Gastroesophageal sphincter (tissue), 4 donors: ENCODE results near the gene METTL15. TPM values are rescaled to one million over a fixed set of nuclear protein-coding genes. Genes with fewer than 3 reads are reported as not detected.
"Not testable (repeated sequence)": the region's sequence is repeated elsewhere in the genome, so short reads cannot be mapped to it uniquely, and the experiment has no call there.

Experiments used
- ATAC-seq: fragments of 150-250 bp; one replicate; pipeline ENCODE4 v1.9.1; 2016; ENCODE audit warnings: mild to moderate bottlenecking, moderate library complexity
- H3K27ac ChIP-seq, 4 donors: fragments of 200-600 bp; sonication (generic) in 3 of 4; 1 replicate in 3 of 4; 2 replicates in 1 of 4; pipeline ENCODE4 v1.5.1; 2016 to 2019
- H3K27me3 ChIP-seq: fragments of 200-600 bp; sonication (generic); one replicate; pipeline ENCODE4 v1.5.1; 2019
- H3K36me3 ChIP-seq, 2 donors: fragments of 200-600 bp; sonication (generic); one replicate each; pipeline ENCODE4 v1.5.1; 2019; ENCODE audit warnings: control low read depth in 1 of 2
- H3K4me1 ChIP-seq, 3 donors: fragments of 200-600 bp; sonication (generic); 1 replicate in 2 of 3; 2 replicates in 1 of 3; pipeline ENCODE4 v1.5.1; 2016 to 2019; ENCODE audit warnings: control low read depth in 2 of 3
- H3K4me3 ChIP-seq, 2 donors: fragments of 200-600 bp; sonication (generic); one replicate each; pipeline ENCODE4 v1.5.1; 2019; ENCODE audit warnings: mild to moderate bottlenecking in 1 of 2, moderate library complexity in 1 of 2
- H3K9me3 ChIP-seq, 3 donors: fragments of 200-600 bp; sonication (generic); one replicate each; pipeline ENCODE4 v1.5.1; 2017 to 2019; ENCODE audit warnings: control low read depth in 2 of 3
- CTCF ChIP-seq, 4 experiments: fragments of 200-600 bp in 2 of 4; fragments of 450-650 bp in 2 of 4; sonication (generic) in 1 of 4; IDR thresholded peaks; one replicate each; pipeline ENCODE4 v1.5.1; 2017 to 2019; ENCODE audit warnings: antibody characterized with exemption in 4 of 4, mild to moderate bottlenecking in 2 of 4, moderate library complexity in 2 of 4
- EP300 ChIP-seq: sonication (generic); formaldehyde crosslinking; IDR thresholded peaks from one replicate; pipeline ENCODE4 v1.6.1; 2017; ENCODE audit warnings: antibody characterized with exemption, mild to moderate bottlenecking
- POLR2A ChIP-seq, 2 donors: fragments of 450-650 bp; IDR thresholded peaks; one replicate each; pipeline ENCODE4 v1.6.1; 2017; ENCODE audit warnings: antibody characterized with exemption in 2 of 2, mild to moderate bottlenecking in 2 of 2, moderate library complexity in 1 of 2
- POLR2AphosphoS5 ChIP-seq: sonication (generic); formaldehyde crosslinking; IDR thresholded peaks from one replicate; pipeline ENCODE4 v1.6.1; 2017; ENCODE audit warnings: antibody characterized with exemption
- WGBS, 2 donors: methylation state at CpG; one replicate each; pipeline ENCODE4 v1.1.5; 2018; ENCODE audit warnings: low coverage in 1 of 2; 5-methylcytosine and 5-hydroxymethylcytosine counted together
- total RNA-seq, 4 donors: library from RNA; depleted of rRNA; stranded (reverse); fragments of >200 nt; gene quantifications; one replicate each; pipeline ENCODE4 v1.1.0, GENCODE V29; 2016

The METTL15 gene
- total RNA-seq, 4 donors from 2014 or later: 7.8 to 20.5 (median 8.2) TPM

GRCh38 chr11:28318871-28319270 is 210.7 kb downstream of the METTL15 start:
- TF ChIP-seq POLR2A (IDR thresholded peaks at IDR 0.05) (no peak), EP300 (no peak), POLR2AphosphoS5 (no peak), CTCF (IDR thresholded peaks at IDR 0.05) (no peak)
- WGBS, 2 donors: 67 to 80% methylated on average over 3 of the region's 3 CpGs
- H3K27ac ChIP-seq: no peak overlapping the region
- ATAC-seq: no peak
- H3K4me1 ChIP-seq: no peaks in the 10 kb centered on the region
- peaks cover 0 to 35% of the 10 kb centered on the region in 2 donors for H3K36me3 ChIP-seq
- H3K4me3 ChIP-seq: no peak overlapping the region
- no peaks in the 10 kb centered on the region for H3K9me3 ChIP-seq
- H3K27me3 ChIP-seq: no peaks in the 10 kb centered on the region

- TF ChIP-seq POLR2AphosphoS5: no peak
- TF ChIP-seq EP300: no peak
- no peak for TF ChIP-seq POLR2A (IDR thresholded peaks at IDR 0.05)
- TF ChIP-seq CTCF (IDR thresholded peaks at IDR 0.05): no peak
- Histone ChIP-seq H3K4me1 (no peaks in the 10 kb centered on the region), H3K27me3 (no peaks in the 10 kb centered on the region), H3K9me3 (no peaks in the 10 kb centered on the region), H3K36me3 (peaks cover 0 to 4% of the 10 kb centered on the region in 2 donors), H3K27ac (no peak overlapping the region), H3K4me3 (no peak overlapping the region)
- no peak for ATAC-seq
Measured at GRCh38 chr11:28323621-28324020, 215.4 kb downstream of the METTL15 start.

GRCh38 chr11:28332393-28332792 is 224.2 kb downstream of the METTL15 start:
- not testable (repeated sequence) for ATAC-seq, H3K4me3 ChIP-seq, H3K36me3 ChIP-seq, H3K4me1 ChIP-seq, H3K9me3 ChIP-seq, H3K27me3 ChIP-seq, H3K27ac ChIP-seq
- no CpG with 5 or more reads among the region's 4 CpGs for WGBS, 2 donors

- TF ChIP-seq POLR2AphosphoS5: no peak
- TF ChIP-seq POLR2A (IDR thresholded peaks at IDR 0.05): no peak
- no peak for TF ChIP-seq EP300
- no peak for TF ChIP-seq CTCF (IDR thresholded peaks at IDR 0.05)
- Histone ChIP-seq H3K4me1 (no peaks in the 10 kb centered on the region), H3K9me3 (peaks cover 0 to 17% (median 3%) of the 10 kb centered on the region in 3 donors), H3K36me3 (no peaks in the 10 kb centered on the region), H3K27ac (no peak overlapping the region), H3K27me3 (no peaks in the 10 kb centered on the region), H3K4me3 (no peak overlapping the region)
- ATAC-seq: no peak
Measured at GRCh38 chr11:28337701-28338100, 229.5 kb downstream of the METTL15 start.

GRCh38 chr11:28338371-28338770 is 230.2 kb downstream of the METTL15 start:
- Histone ChIP-seq H3K27me3 (no peaks in the 10 kb centered on the region), H3K4me3 (no peak overlapping the region), H3K9me3 (peaks cover 0 to 17% (median 3%) of the 10 kb centered on the region in 3 donors), H3K27ac (no peak overlapping the region), H3K36me3 (no peaks in the 10 kb centered on the region), H3K4me1 (no peaks in the 10 kb centered on the region)
- WGBS, 2 donors: 88 to 100% methylated on average over 3 of the region's 3 CpGs
- ATAC-seq: no peak
- TF ChIP-seq POLR2AphosphoS5 (no peak), POLR2A (IDR thresholded peaks at IDR 0.05) (no peak), CTCF (IDR thresholded peaks at IDR 0.05) (no peak), EP300 (no peak)

- 91% methylated on average over 1 of the region's 1 CpG; no CpG with 5 or more reads in 1 of the 2 donors for WGBS, 2 donors
- TF ChIP-seq EP300 (no peak), CTCF (IDR thresholded peaks at IDR 0.05) (no peak), POLR2A (IDR thresholded peaks at IDR 0.05) (no peak), POLR2AphosphoS5 (no peak)
Measured at GRCh38 chr11:28339488-28339887, 231.3 kb downstream of the METTL15 start.

More at GRCh38 chr11:28339488-28339887, 231.3 kb downstream of the METTL15 start:
- H3K9me3 ChIP-seq: peaks cover 0 to 17% (median 3%) of the 10 kb centered on the region in 3 donors
- no peaks in the 10 kb centered on the region for H3K27me3 ChIP-seq
- ATAC-seq: no peak
- H3K36me3 ChIP-seq: no peaks in the 10 kb centered on the region
- H3K4me3 ChIP-seq: no peak overlapping the region
- H3K4me1 ChIP-seq: no peaks in the 10 kb centered on the region
- H3K27ac ChIP-seq: no peak overlapping the region
